BJ (cell line): Measurements from ENCODE around the gene NR1H2. TPM values are rescaled to one million over a fixed set of nuclear protein-coding genes. Genes with fewer than 3 reads are reported as not detected.
A peak's percentile ranks its signal among the peaks of the same experiment; 100 is the strongest.

ENCODE experiments used
- CTCF ChIA-PET: fragments of 350-600 bp; formaldehyde crosslinking; extraction: SDS; loops from one replicate; lab custom pipeline; 2021; ENCODE audit warnings: antibody characterized with exemption, inconsistent platforms; lab: Yijun Ruan, JAX
- POLR2A ChIA-PET: fragments of 300-600 bp; sonication (Branson Sonifier 250); formaldehyde crosslinking; extraction: SDS; loops from one replicate; lab custom pipeline; 2021; ENCODE audit warnings: antibody characterized with exemption; lab: Charles Lee
- DNase-seq: peaks from one replicate; pipeline ENCODE4 v3.0.0-alpha.2; 2011; ENCODE audit warnings: low read depth
- H3K27me3 ChIP-seq: 2 replicates; pipeline ENCODE4 v1.6.0; 2011; ENCODE audit warnings: low read length; ENCODE audit not compliant: control insufficient read depth, insufficient read depth
- H3K36me3 ChIP-seq: 2 replicates; pipeline ENCODE4 v1.5.1; 2011; ENCODE audit warnings: low read length; ENCODE audit not compliant: control insufficient read depth, insufficient read depth
- H3K4me3 ChIP-seq: 2 replicates; pipeline ENCODE4 v1.5.1; 2011; ENCODE audit warnings: low read depth, mild to moderate bottlenecking, control low read depth, low read length
- CTCF ChIP-seq: IDR thresholded peaks from 2 replicates; pipeline ENCODE4 v1.5.1; 2011; ENCODE audit warnings: low read depth, mild to moderate bottlenecking, control low read depth, inconsistent platforms, low read length, moderate library complexity; ENCODE audit not compliant: insufficient read depth
- polyA plus RNA-seq: library from polyadenylated mRNA; depleted of rRNA; stranded (reverse); fragments of >200 nt; gene quantifications from 2 replicates; pipeline ENCODE4 v1.2.3, GENCODE V29; 2011

The NR1H2 gene
- polyA plus RNA-seq, 1 experiment: 78.4 TPM

- CTCF ChIA-PET: interaction anchor here (1.0 kb wide), 1 partner anchor 11 kb away, joined by 3 read pairs; no protein-coding TSS in a partner anchor
- peaks cover 36% of the 10 kb centered on the region for H3K36me3 ChIP-seq
- DNase-seq: no peak
- POLR2A ChIA-PET: no interaction called here
- no peak for TF ChIP-seq CTCF
- H3K27me3 ChIP-seq: no peaks in the 10 kb centered on the region
- no peak overlapping the region for H3K4me3 ChIP-seq
These were observed 3.9 kb downstream of the NR1H2 start for GRCh38 chr19:50380137-50380536.

- ChIA-PET CTCF (interaction anchor here (1.0 kb wide), 1 partner anchor 12 kb away, joined by 3 read pairs; no protein-coding TSS in a partner anchor), POLR2A (no interaction called here)
- no peak for TF ChIP-seq CTCF
- peaks cover 36% of the 10 kb centered on the region for H3K36me3 ChIP-seq
- H3K4me3 ChIP-seq: no peak overlapping the region
- no peak for DNase-seq
- H3K27me3 ChIP-seq: no peaks in the 10 kb centered on the region
These were observed 4.5 kb downstream of the NR1H2 start for GRCh38 chr19:50380751-50381151.

- ChIA-PET CTCF (no interaction called here), POLR2A (no interaction called here)
- peaks cover 36% of the 10 kb centered on the region for H3K36me3 ChIP-seq
- no peaks in the 10 kb centered on the region for H3K27me3 ChIP-seq
- DNase-seq: no peak
- no peak overlapping the region for H3K4me3 ChIP-seq
- no peak for TF ChIP-seq CTCF
These were observed 5.8 kb downstream of the NR1H2 start for GRCh38 chr19:50381881-50382729.

- Histone ChIP-seq H3K4me3 (peak overlapping the region; percentile 77), H3K36me3 (peaks cover 29% of the 10 kb centered on the region), H3K27me3 (no peaks in the 10 kb centered on the region)
- ChIA-PET POLR2A (no interaction called here), CTCF (interaction anchor here (1.0 to 1.4 kb wide), 5 partner anchors 14 to 173 kb away, joined by 3 to 7 read pairs (median 5); no protein-coding TSS in a partner anchor)
- no peak for DNase-seq
- no peak for TF ChIP-seq CTCF
These were observed 7.0 kb downstream of the NR1H2 start for GRCh38 chr19:50383001-50383851.
